Stomach (tissue), 9 donors: Measurements from ENCODE around the gene ADAM11. TPM values are rescaled to one million over a fixed set of nuclear protein-coding genes. Genes with fewer than 3 reads are reported as not detected.

ENCODE experiments used
- DNase-seq, 2 donors: peaks; one replicate each; pipeline versions ENCODE4 v3.0.0 to v3.0.0-alpha.2; 2013 to 2019
- H3K27ac ChIP-seq, 5 donors: fragments of 200-600 bp in 4 of 5; sonication (generic) in 4 of 5; one replicate each; pipeline ENCODE4 v1.5.1; 2013 to 2019; ENCODE audit warnings: mild to moderate bottlenecking in 1 of 5, moderate library complexity in 1 of 5
- H3K27me3 ChIP-seq, 3 donors: fragments of 200-600 bp; sonication (generic); one replicate each; pipeline ENCODE4 v1.5.1; 2017 to 2019; ENCODE audit warnings: mixed run types in 1 of 3
- H3K36me3 ChIP-seq, 4 donors: fragments of 200-600 bp; sonication (generic); 1 replicate in 3 of 4; 2 replicates in 1 of 4; pipeline ENCODE4 v1.5.1; 2016 to 2019
- H3K4me1 ChIP-seq, 4 donors: fragments of 200-600 bp; sonication (generic); one replicate each; pipeline ENCODE4 v1.5.1; 2016 to 2019
- H3K4me3 ChIP-seq, 4 donors: fragments of 200-600 bp; sonication (generic) in 3 of 4; one replicate each; pipeline ENCODE4 v1.5.1; 2016 to 2019; ENCODE audit warnings: mild to moderate bottlenecking in 1 of 4
- H3K9me3 ChIP-seq, 4 donors: fragments of 200-600 bp; sonication (generic); one replicate each; pipeline ENCODE4 v1.5.1; 2016 to 2019
- CTCF ChIP-seq, 7 experiments: fragments of 450-650 bp in 4 of 7; fragments of 200-600 bp in 3 of 7; sonication (generic) in 3 of 7; IDR thresholded peaks; one replicate each; pipeline ENCODE4 v1.5.1; 2016 to 2019; ENCODE audit warnings: antibody characterized with exemption in 7 of 7, control low read depth in 2 of 7, mild to moderate bottlenecking in 1 of 7
- EP300 ChIP-seq: sonication (generic); formaldehyde crosslinking; IDR thresholded peaks from one replicate; pipeline ENCODE4 v1.6.1; 2017; ENCODE audit warnings: antibody characterized with exemption
- POLR2A ChIP-seq, 4 donors: fragments of 450-650 bp; IDR thresholded peaks; one replicate each; pipeline ENCODE4 v1.6.1; 2016; ENCODE audit warnings: antibody characterized with exemption in 4 of 4, control low read depth in 2 of 4, mild to moderate bottlenecking in 1 of 4, moderate library complexity in 1 of 4
- POLR2AphosphoS5 ChIP-seq, 3 donors: sonication (generic); formaldehyde crosslinking; IDR thresholded peaks; one replicate each; pipeline ENCODE4 v1.6.1; 2016; ENCODE audit warnings: antibody characterized with exemption in 3 of 3
- WGBS, 5 donors: extraction: QIAGEN DNeasy Blood & Tissue Kit in 3 of 5; methylation state at CpG; one replicate each; pipeline versions ENCODE4 v1.1.5 to v1.1.7; 2013 to 2018; 5-methylcytosine and 5-hydroxymethylcytosine counted together
- intact Hi-C: fragments of 100-400 bp; cut with DNase I; formaldehyde crosslinking; loops from one replicate; pipeline ENCODE4 v1.15.1; 2023; ENCODE audit warnings: low total_unique reads
- polyA plus RNA-seq, 3 donors: library from polyadenylated mRNA; stranded (reverse); fragments of 200-250 nt; gene quantifications; one replicate each; pipeline ENCODE4 v1.2.3, GENCODE V29; 2013
- total RNA-seq, 5 donors: library from RNA; depleted of rRNA; stranded (reverse); fragments of >200 nt; gene quantifications; one replicate each; pipeline versions ENCODE4 v1.1.0 to v1.2.3, GENCODE V29; 2014 to 2016
- donor health status: healthy with polysubstance abuse.
- donor health status: Bipolar disorder and iron deficiency.
- donor health status: healthy.

Gene ADAM11
- total and polyA plus RNA-seq, 8 donors, result 0.19 to 57.6 (median 0.73) TPM; not detected in 3

- H3K9me3 ChIP-seq, result no peaks in the 10 kb centered on the region
- H3K27ac ChIP-seq, result peak overlapping the region in 2 of 5 donors; percentile 48 to 86
- peaks cover 8 to 81% (median 55%) of the 10 kb centered on the region in 3 donors for H3K27me3 ChIP-seq
- H3K36me3 ChIP-seq, result no peaks in the 10 kb centered on the region
- no peak overlapping the region for H3K4me3 ChIP-seq
- no peak for DNase-seq
- no peak for TF ChIP-seq POLR2A (IDR thresholded peaks at IDR 0.05)
- 85 to 91% (median 87%) methylated on average over 15 of the region's 15 CpGs for WGBS, 5 donors
- intact Hi-C loops, result no loop called here
- H3K4me1 ChIP-seq, result peaks cover 17 to 22% (median 20%) of the 10 kb centered on the region in 4 donors
These were observed 67.5 kb downstream of the ADAM11 start for GRCh38 chr17:44826123-44826790.

GRCh38 chr17:44827863-44828262 is 69.1 kb downstream of the ADAM11 start:
- intact Hi-C loops, result no loop called here
- Histone ChIP-seq H3K4me1 (peaks cover 17 to 22% (median 20%) of the 10 kb centered on the region in 4 donors), H3K36me3 (no peaks in the 10 kb centered on the region), H3K27me3 (peaks cover 8 to 97% (median 65%) of the 10 kb centered on the region in 3 donors), H3K9me3 (no peaks in the 10 kb centered on the region), H3K4me3 (peak overlapping the region in 3 of 4 donors; percentile 6 to 63 (median 60)), H3K27ac (peak overlapping the region in 2 of 5 donors; percentile 36 to 86)
- TF ChIP-seq POLR2AphosphoS5 (IDR thresholded peaks at IDR 0.05) (no peak), CTCF (IDR thresholded peaks at IDR 0.05) (no peak), POLR2A (IDR thresholded peaks at IDR 0.05) (no peak), EP300 (no peak)
- DNase-seq, result no peak
- 62 to 81% (median 73%) methylated on average over 1 of the region's 1 CpG for WGBS, 5 donors

- Histone ChIP-seq H3K27me3 (peaks cover 8 to 98% (median 65%) of the 10 kb centered on the region in 3 donors), H3K4me3 (peak overlapping the region; percentile 60 to 70 (median 66)), H3K4me1 (peaks cover 17 to 22% (median 20%) of the 10 kb centered on the region in 4 donors), H3K9me3 (no peaks in the 10 kb centered on the region), H3K27ac (peak overlapping the region; percentile 46 to 86 (median 80)), H3K36me3 (no peaks in the 10 kb centered on the region)
- 5 to 11% (median 10%) methylated on average over 21 of the region's 21 CpGs for WGBS, 5 donors
- peak in 1 of 2 donors; percentile 61 for DNase-seq
- TF ChIP-seq CTCF (IDR thresholded peaks at IDR 0.05) (no peak), POLR2A (IDR thresholded peaks at IDR 0.05) (no peak), EP300 (no peak), POLR2AphosphoS5 (IDR thresholded peaks at IDR 0.05) (no peak)
- intact Hi-C loops, result no loop called here
These were observed 70.2 kb downstream of the ADAM11 start for GRCh38 chr17:44828919-44829522.

GRCh38 chr17:44829523-44830358 is 71.0 kb downstream of the ADAM11 start, which contains the start of gene GJC1:
Gene GJC1 (minus strand): TSS chr17:44830287. CDS start chr17:44805817, 24,470 bp downstream.
- no peaks in the 10 kb centered on the region for H3K36me3 ChIP-seq

More at GRCh38 chr17:44829523-44830358, 71.0 kb downstream of the ADAM11 start, which contains the start of gene GJC1:
- H3K4me3 ChIP-seq, result peak within 1 kb of the TSS; percentile 60 to 70 (median 66)
- intact Hi-C loops, result no loop called here
- no peak for TF ChIP-seq POLR2AphosphoS5 (IDR thresholded peaks at IDR 0.05)
- no peak for TF ChIP-seq CTCF (IDR thresholded peaks at IDR 0.05)
- no peak for TF ChIP-seq EP300
- TF ChIP-seq POLR2A (IDR thresholded peaks at IDR 0.05), result no peak
- DNase-seq, result peak in 1 of 2 donors; percentile 80
- H3K9me3 ChIP-seq, result no peaks in the 10 kb centered on the region
- H3K4me1 ChIP-seq, result peaks cover 17 to 22% (median 20%) of the 10 kb centered on the region in 4 donors
- 0 to 2% (median 1%) methylated on average over 10 to 123 of the region's 123 CpGs for WGBS, 5 donors
- peaks cover 8 to 98% (median 65%) of the 10 kb centered on the region in 3 donors for H3K27me3 ChIP-seq
- H3K27ac ChIP-seq, result peak within 1 kb of the TSS; percentile 46 to 86 (median 80)
